ENCODE data around the gene CPSF4.

- no peak for TF ChIP-seq GATA2 (IDR thresholded peaks at IDR 0.05; ENCODE audit: low read depth, low read length)
- no peak for TF ChIP-seq GATA3 (IDR thresholded peaks at IDR 0.05; ENCODE audit: low read depth, low read length)
Observed at GRCh38 chr7:99489235-99489634, 50.5 kb downstream of the CPSF4 start.
